C4-2B (cell line): ENCODE measurements around the gene NHS.

Source experiments
- H3K27ac ChIP-seq: fragments of 450-650 bp; 2 replicates; pipeline ENCODE4 v1.5.1; 2017
- CTCF ChIP-seq: fragments of 450-650 bp; conservative IDR thresholded peaks from 2 replicates; pipeline ENCODE4 v1.5.1; 2017; ENCODE audit warnings: mild to moderate bottlenecking
- ZFX ChIP-seq: fragments of 450-650 bp; IDR thresholded peaks from 2 replicates; pipeline ENCODE4 v1.6.1; 2017

NHS gene

GRCh38 chrX:17594693-17595092 is 219.7 kb downstream of the NHS start:
- TF ChIP-seq CTCF (no peak), ZFX (no peak)
- no peak overlapping the region for H3K27ac ChIP-seq

- no peak for TF ChIP-seq CTCF
- no peak for TF ChIP-seq ZFX
- no peak overlapping the region for H3K27ac ChIP-seq
These were observed 220.5 kb downstream of the NHS start for GRCh38 chrX:17595456-17596035.

GRCh38 chrX:17596061-17596460 is 221.1 kb downstream of the NHS start:
- H3K27ac ChIP-seq, result no peak overlapping the region
- TF ChIP-seq ZFX, result no peak
- no peak for TF ChIP-seq CTCF

- H3K27ac ChIP-seq, result no peak overlapping the region
- TF ChIP-seq ZFX, result no peak
- no peak for TF ChIP-seq CTCF
These were observed 221.7 kb downstream of the NHS start for GRCh38 chrX:17596546-17597205.

- H3K27ac ChIP-seq, result no peak overlapping the region
- TF ChIP-seq ZFX (no peak), CTCF (no peak)
These were observed 222.3 kb downstream of the NHS start for GRCh38 chrX:17597327-17597726.

GRCh38 chrX:17597836-17598439 is 222.9 kb downstream of the NHS start:
- H3K27ac ChIP-seq, result no peak overlapping the region
- TF ChIP-seq CTCF, result no peak
- TF ChIP-seq ZFX, result no peak

GRCh38 chrX:17601441-17602200 is 226.6 kb downstream of the NHS start:
- no peak for TF ChIP-seq ZFX
- TF ChIP-seq CTCF, result no peak
- no peak overlapping the region for H3K27ac ChIP-seq
